Smooth muscle cell (in vitro differentiated cells): Measurements from ENCODE around the gene PPP4R3B. TPM values are rescaled to one million over a fixed set of nuclear protein-coding genes. Genes with fewer than 3 reads are reported as not detected.
"Not testable (repeated sequence)": the region's sequence is repeated elsewhere in the genome, so short reads cannot be mapped to it uniquely, and the experiment has no call there.

Experiments
- DNase-seq: peaks from one replicate; lab custom pipeline; 2025; ENCODE audit not compliant: unreplicated experiment; lab: John Stamatoyannopoulos, UW
- H2AFZ ChIP-seq: fragments of 200-600 bp; sonication (generic); 2 replicates; pipeline ENCODE4 v1.6.0; 2016; ENCODE audit warnings: antibody characterized with exemption, low read depth, mild to moderate bottlenecking
- H3F3A ChIP-seq: fragments of 200-600 bp; sonication (generic); 2 replicates; pipeline ENCODE4 v1.6.0; 2017; ENCODE audit warnings: antibody characterized with exemption, low read depth
- H3K27ac ChIP-seq: fragments of 200-600 bp; sonication (generic); 2 replicates; pipeline ENCODE4 v1.5.1; 2016; ENCODE audit warnings: low read depth, mild to moderate bottlenecking
- H3K27me3 ChIP-seq: fragments of 200-600 bp; sonication (generic); 2 replicates; pipeline ENCODE4 v1.6.1; 2016; ENCODE audit warnings: low read depth, mild to moderate bottlenecking
- H3K36me3 ChIP-seq: fragments of 200-600 bp; sonication (generic); 2 replicates; pipeline ENCODE4 v1.5.1; 2016; ENCODE audit warnings: low read depth
- H3K4me1 ChIP-seq: fragments of 200-600 bp; sonication (generic); 2 replicates; pipeline ENCODE4 v1.5.1; 2016; ENCODE audit warnings: low read depth
- H3K4me2 ChIP-seq: fragments of 200-600 bp; sonication (generic); 2 replicates; pipeline ENCODE4 v1.6.0; 2016; ENCODE audit warnings: mild to moderate bottlenecking
- H3K4me3 ChIP-seq: fragments of 200-600 bp; sonication (generic); 2 replicates; pipeline ENCODE4 v1.5.1; 2016; ENCODE audit warnings: mild to moderate bottlenecking
- H3K79me2 ChIP-seq: fragments of 200-600 bp; sonication (generic); 2 replicates; pipeline ENCODE4 v1.6.0; 2016; ENCODE audit warnings: low read depth, mild to moderate bottlenecking
- H3K9ac ChIP-seq: fragments of 200-600 bp; sonication (generic); 2 replicates; pipeline ENCODE4 v1.6.0; 2016; ENCODE audit warnings: low read depth
- H3K9me3 ChIP-seq: fragments of 200-600 bp; sonication (generic); replicated peaks from 2 replicates; pipeline ENCODE4 v1.5.1; 2016; ENCODE audit warnings: low read depth
- H4K20me1 ChIP-seq: fragments of 200-600 bp; sonication (generic); 2 replicates; pipeline ENCODE4 v1.6.0; 2016; ENCODE audit warnings: low read depth
- CTCF ChIP-seq: fragments of 200-600 bp; sonication (generic); IDR thresholded peaks from 2 replicates; pipeline ENCODE4 v1.5.1; 2017; ENCODE audit warnings: borderline replicate concordance, mild to moderate bottlenecking, antibody characterized with exemption; ENCODE audit not compliant: insufficient read depth, poor library complexity, severe bottlenecking
- WGBS: methylation state at CpG from one replicate; pipeline ENCODE4 v1.1.7; 2016; ENCODE audit warnings: low lambda C conversion rate; 5-methylcytosine and 5-hydroxymethylcytosine counted together
- polyA plus RNA-seq: library from polyadenylated mRNA; unstranded; fragments of >200 nt; fragmentation: Nextera tagmentation; extraction: Ambion mirVana; gene quantifications from 2 replicates; pipeline ENCODE4 v1.2.1, GENCODE V29; 2016
- total RNA-seq: library from RNA; depleted of rRNA; stranded (reverse); fragments of >200 nt; gene quantifications from 2 replicates; pipeline ENCODE4 v1.2.3, GENCODE V29; 2014

PPP4R3B gene
- total and polyA plus RNA-seq, 2 experiments from 2014 or later: 22.8 to 57.1 TPM

GRCh38 chr2:55581435-55581834 is 36.0 kb downstream of the PPP4R3B start:
- peak; percentile 26 for TF ChIP-seq CTCF
- Histone ChIP-seq H3K9me3 (no peaks in the 10 kb centered on the region), H3K9ac (no peak overlapping the region), H2AFZ (no peak overlapping the region), H3K27ac (no peak overlapping the region), H3F3A (no peaks in the 10 kb centered on the region), H4K20me1 (no peaks in the 10 kb centered on the region), H3K4me2 (no peak overlapping the region), H3K79me2 (peaks cover 27% of the 10 kb centered on the region), H3K4me3 (no peak overlapping the region), H3K36me3 (peaks cover 16% of the 10 kb centered on the region), H3K27me3 (no peaks in the 10 kb centered on the region), H3K4me1 (peaks cover 9% of the 10 kb centered on the region)
- DNase-seq: no peak
- WGBS: 94% methylated on average over 3 of the region's 3 CpGs

GRCh38 chr2:55569002-55569401 is 48.4 kb downstream of the PPP4R3B start:
- H3K4me1 ChIP-seq, H3K27me3 ChIP-seq, H3K4me3 ChIP-seq, H3K79me2 ChIP-seq, DNase-seq, H2AFZ ChIP-seq, H3F3A ChIP-seq, H3K27ac ChIP-seq, H3K4me2 ChIP-seq, H3K9ac ChIP-seq, H3K9me3 ChIP-seq, H4K20me1 ChIP-seq: not testable (repeated sequence)
- H3K36me3 ChIP-seq: peaks cover 20% of the 10 kb centered on the region
- WGBS: 97% methylated on average over 8 of the region's 8 CpGs

- no peak for TF ChIP-seq CTCF
- Histone ChIP-seq H3F3A (no peaks in the 10 kb centered on the region), H3K27ac (no peak overlapping the region), H3K9ac (no peak overlapping the region), H3K4me2 (no peak overlapping the region), H3K4me1 (no peaks in the 10 kb centered on the region), H3K9me3 (no peaks in the 10 kb centered on the region), H3K27me3 (no peaks in the 10 kb centered on the region), H3K79me2 (no peaks in the 10 kb centered on the region), H4K20me1 (no peaks in the 10 kb centered on the region), H2AFZ (no peak overlapping the region), H3K4me3 (no peak overlapping the region), H3K36me3 (peaks cover 33% of the 10 kb centered on the region)
- 98% methylated on average over 4 of the region's 4 CpGs for WGBS
- no peak for DNase-seq
These were observed 50.1 kb downstream of the PPP4R3B start for GRCh38 chr2:55567298-55567697.

GRCh38 chr2:55565613-55566012 is 51.8 kb downstream of the PPP4R3B start:
- no peaks in the 10 kb centered on the region for H3K4me1 ChIP-seq
- H3K79me2 ChIP-seq: no peaks in the 10 kb centered on the region
- H3K27me3 ChIP-seq: no peaks in the 10 kb centered on the region
- no peaks in the 10 kb centered on the region for H4K20me1 ChIP-seq
- no peaks in the 10 kb centered on the region for H3F3A ChIP-seq
- no peak overlapping the region for H2AFZ ChIP-seq
- no peak for DNase-seq
- H3K4me3 ChIP-seq: no peak overlapping the region
- WGBS: 96% methylated on average over 1 of the region's 1 CpG
- H3K9me3 ChIP-seq: no peaks in the 10 kb centered on the region
- no peak for TF ChIP-seq CTCF
- H3K9ac ChIP-seq: no peak overlapping the region
- H3K36me3 ChIP-seq: peaks cover 35% of the 10 kb centered on the region
- no peak overlapping the region for H3K27ac ChIP-seq
- H3K4me2 ChIP-seq: no peak overlapping the region
